ENCODE measurements around the gene PRKAR2B. TPM values are rescaled to one million over a fixed set of nuclear protein-coding genes. Genes with fewer than 3 reads are reported as not detected.
"Not testable (repeated sequence)": the region's sequence is repeated elsewhere in the genome, so short reads cannot be mapped to it uniquely, and the experiment has no call there.

The PRKAR2B gene
- polyA plus RNA-seq, 3 donors: 2.5 to 5.6 (median 3.5) TPM

DNA sequence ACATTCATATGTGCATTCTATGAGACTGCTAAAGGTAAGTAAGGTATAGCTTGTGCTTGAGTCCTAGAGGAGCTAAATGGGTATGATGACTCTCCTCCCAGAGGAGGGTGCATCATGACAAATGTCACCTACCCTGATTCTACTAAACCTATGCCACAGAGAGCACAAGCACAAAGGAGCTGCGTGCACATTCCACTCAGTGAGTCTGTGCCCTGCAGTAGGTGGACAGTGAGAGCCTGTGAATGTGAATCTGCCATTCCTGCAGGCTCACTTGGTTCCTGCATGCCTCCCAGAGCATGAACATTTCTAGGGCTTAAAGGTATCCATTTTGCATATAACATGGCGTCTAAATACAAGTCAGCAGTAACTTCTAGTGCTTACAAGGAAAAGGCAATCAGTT, 46.8 kb downstream of the PRKAR2B start:
- peaks cover 12% of the 10 kb centered on the region for H3K4me1 Mint-ChIP-seq
- intact Hi-C loops (cut with micrococcal nuclease): no loop called here
- 71% methylated on average over 1 of the region's 2 CpGs for WGBS (ENCODE audit: insufficient coverage)
- H3K9me3 Mint-ChIP-seq: peaks cover 0 to 4% (median 0%) of the 10 kb centered on the region in 7 donors
- Histone ChIP-seq H3K4me2 (replicated peaks; ENCODE audit: extremely low read depth, low read length, poor library complexity, severe bottlenecking) (no peak overlapping the region), H4K20me1 (ENCODE audit: insufficient read depth, low read length) (no peaks in the 10 kb centered on the region), H3K36me3 (replicated peaks in 1 of 2; ENCODE audit: control insufficient read depth in 1 of 2, insufficient read depth in 2 of 2, low read length in 2 of 2) (no peaks in the 10 kb centered on the region), H3K9me3 (replicated peaks in 1 of 2; ENCODE audit: control insufficient read depth in 1 of 2, insufficient read depth in 1 of 2, low read length in 2 of 2) (no peaks in the 10 kb centered on the region), H3K4me3 (replicated peaks in 1 of 3; ENCODE audit: low read depth in 2 of 3, low read length in 3 of 3) (no peak overlapping the region), H3K27ac (ENCODE audit: low read depth in 1 of 2, low read length in 2 of 2) (no peak overlapping the region), H3K79me2 (ENCODE audit: insufficient read depth, low read length) (no peaks in the 10 kb centered on the region), H3K9ac (ENCODE audit: insufficient read depth, low read length, poor library complexity, severe bottlenecking) (no peak overlapping the region), H2AFZ (ENCODE audit: insufficient read depth, low read depth, low read length, poor library complexity, severe bottlenecking) (no peak overlapping the region), H3K4me1 (ENCODE audit: control insufficient read depth in 1 of 2, insufficient read depth in 2 of 2, low read length in 2 of 2) (no peaks in the 10 kb centered on the region), H3K27me3 (ENCODE audit: control insufficient read depth in 2 of 2, insufficient read depth in 2 of 2, low read length in 2 of 2) (no peaks in the 10 kb centered on the region)
- no peaks in the 10 kb centered on the region for H3K27me3 Mint-ChIP-seq (ENCODE audit: low read depth in 3 of 3)
- DNase-seq: no peak
- no peak for TF ChIP-seq CTCF (IDR thresholded peaks at IDR 0.05)
- no peak overlapping the region for H3K4me3 Mint-ChIP-seq
- H3K36me3 Mint-ChIP-seq: no peaks in the 10 kb centered on the region
- no peak overlapping the region for H3K27ac Mint-ChIP-seq

GRCh38 chr7:107093671-107094070, 49.2 kb downstream of the PRKAR2B start:
- H3K27ac ChIP-seq (ENCODE audit: low read depth in 1 of 2, low read length in 2 of 2); H3K4me3 ChIP-seq (replicated peaks in 1 of 3; ENCODE audit: low read depth in 2 of 3, low read length in 3 of 3); DNase-seq; H3K27me3 ChIP-seq (ENCODE audit: control insufficient read depth in 2 of 2, insufficient read depth in 2 of 2, low read length in 2 of 2); H3K36me3 ChIP-seq (replicated peaks in 1 of 2; ENCODE audit: control insufficient read depth in 1 of 2, insufficient read depth in 2 of 2, low read length in 2 of 2); H3K4me2 ChIP-seq (replicated peaks; ENCODE audit: extremely low read depth, low read length, poor library complexity, severe bottlenecking); H3K36me3 Mint-ChIP-seq; intact Hi-C loops (cut with micrococcal nuclease); H3K27me3 Mint-ChIP-seq (ENCODE audit: low read depth in 3 of 3); H2AFZ ChIP-seq (ENCODE audit: insufficient read depth, low read depth, low read length, poor library complexity, severe bottlenecking); H3K79me2 ChIP-seq (ENCODE audit: insufficient read depth, low read length); H3K9me3 ChIP-seq (replicated peaks in 1 of 2; ENCODE audit: control insufficient read depth in 1 of 2, insufficient read depth in 1 of 2, low read length in 2 of 2); H3K4me1 ChIP-seq (ENCODE audit: control insufficient read depth in 1 of 2, insufficient read depth in 2 of 2, low read length in 2 of 2); H3K9ac ChIP-seq (ENCODE audit: insufficient read depth, low read length, poor library complexity, severe bottlenecking); H4K20me1 ChIP-seq (ENCODE audit: insufficient read depth, low read length); H3K4me3 Mint-ChIP-seq; H3K27ac Mint-ChIP-seq: not testable (repeated sequence)
- no CpG with 5 or more reads among the region's 5 CpGs for WGBS (ENCODE audit: insufficient coverage)
- peaks cover 4 to 14% (median 5%) of the 10 kb centered on the region in 7 donors for H3K9me3 Mint-ChIP-seq
- peaks cover 12% of the 10 kb centered on the region for H3K4me1 Mint-ChIP-seq

DNA sequence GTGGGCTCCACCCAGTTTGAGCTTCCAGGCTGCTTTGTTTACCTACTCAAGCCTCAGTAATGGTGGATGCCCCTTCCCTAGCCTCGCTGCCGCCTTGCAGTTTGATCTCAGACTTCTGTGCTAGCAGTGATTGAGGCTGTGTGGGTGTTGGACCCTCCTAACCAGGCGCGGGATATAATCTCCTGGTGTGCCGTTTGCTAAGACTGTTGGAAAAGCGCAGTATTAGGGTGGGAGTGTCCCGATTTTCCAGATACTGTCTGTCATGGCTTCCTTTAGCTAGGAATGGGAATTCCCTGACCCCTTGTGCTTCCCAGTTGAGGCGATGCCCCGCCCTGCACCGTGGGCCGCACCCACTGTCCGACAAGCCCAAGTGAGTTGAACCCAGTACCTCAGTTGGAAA, 54.6 kb downstream of the PRKAR2B start:
- Mint-ChIP-seq H3K4me1 (peaks cover 21% of the 10 kb centered on the region), H3K9me3 (peaks cover 12 to 26% (median 16%) of the 10 kb centered on the region in 7 donors), H3K27ac (peak overlapping the region in 1 of 7 donors; percentile 40)
- H2AFZ ChIP-seq (ENCODE audit: insufficient read depth, low read depth, low read length, poor library complexity, severe bottlenecking); H3K36me3 ChIP-seq (replicated peaks in 1 of 2; ENCODE audit: control insufficient read depth in 1 of 2, insufficient read depth in 2 of 2, low read length in 2 of 2); DNase-seq; H3K27me3 Mint-ChIP-seq (ENCODE audit: low read depth in 3 of 3); intact Hi-C loops (cut with micrococcal nuclease); H3K79me2 ChIP-seq (ENCODE audit: insufficient read depth, low read length); H3K4me3 Mint-ChIP-seq; H3K4me1 ChIP-seq (ENCODE audit: control insufficient read depth in 1 of 2, insufficient read depth in 2 of 2, low read length in 2 of 2); H4K20me1 ChIP-seq (ENCODE audit: insufficient read depth, low read length); H3K36me3 Mint-ChIP-seq; H3K9ac ChIP-seq (ENCODE audit: insufficient read depth, low read length, poor library complexity, severe bottlenecking); H3K27me3 ChIP-seq (ENCODE audit: control insufficient read depth in 2 of 2, insufficient read depth in 2 of 2, low read length in 2 of 2); H3K27ac ChIP-seq (ENCODE audit: low read depth in 1 of 2, low read length in 2 of 2); H3K4me3 ChIP-seq (replicated peaks in 1 of 3; ENCODE audit: low read depth in 2 of 3, low read length in 3 of 3); H3K4me2 ChIP-seq (replicated peaks; ENCODE audit: extremely low read depth, low read length, poor library complexity, severe bottlenecking): not testable (repeated sequence)
- WGBS (ENCODE audit: insufficient coverage): 94% methylated on average over 9 of the region's 12 CpGs
- peaks cover 3 to 10% of the 10 kb centered on the region in 2 donors for H3K9me3 ChIP-seq (replicated peaks in 1 of 2; ENCODE audit: control insufficient read depth in 1 of 2, insufficient read depth in 1 of 2, low read length in 2 of 2)

Data from CD14-positive monocyte (primary cell).